Progenitor cell of endocrine pancreas (in vitro differentiated cells): ENCODE results near the gene USP17L19. TPM values are rescaled to one million over a fixed set of nuclear protein-coding genes. Genes with fewer than 3 reads are reported as not detected.
A peak's percentile ranks its signal among the peaks of the same experiment; 100 is the strongest.
"Not testable (repeated sequence)": the region's sequence is repeated elsewhere in the genome, so short reads cannot be mapped to it uniquely, and the experiment has no call there.

Experiments
- DNase-seq: peaks from one replicate; pipeline ENCODE4 v3.0.0; 2021; ENCODE audit warnings: low spot score; ENCODE audit not compliant: unreplicated experiment
- H3K27ac Mint-ChIP-seq: 2 replicates; pipeline ENCODE4 v1.8.0; 2021; ENCODE audit warnings: mild to moderate bottlenecking, moderate library complexity, mixed read lengths
- H3K27me3 Mint-ChIP-seq: 2 replicates; pipeline ENCODE4 v1.8.0; 2021; ENCODE audit warnings: mixed read lengths
- H3K36me3 Mint-ChIP-seq: 2 replicates; pipeline ENCODE4 v1.8.0; 2022; ENCODE audit warnings: mixed read lengths; ENCODE audit not compliant: insufficient read depth
- H3K4me1 Mint-ChIP-seq: 2 replicates; pipeline ENCODE4 v1.8.0; 2021; ENCODE audit warnings: low read depth, mixed read lengths
- H3K4me3 Mint-ChIP-seq: 2 replicates; pipeline ENCODE4 v1.8.0; 2021; ENCODE audit warnings: low read depth, mild to moderate bottlenecking, moderate library complexity, mixed read lengths
- H3K9me3 Mint-ChIP-seq: 2 replicates; pipeline ENCODE4 v1.8.0; 2021; ENCODE audit warnings: low read depth, mixed read lengths
- total RNA-seq: library from RNA; stranded (reverse); gene quantifications from 2 replicates; pipeline ENCODE4 v1.2.1, GENCODE V29; 2021

USP17L19 gene
- total RNA-seq, 1 donor from 2014 or later: not detected

DNA sequence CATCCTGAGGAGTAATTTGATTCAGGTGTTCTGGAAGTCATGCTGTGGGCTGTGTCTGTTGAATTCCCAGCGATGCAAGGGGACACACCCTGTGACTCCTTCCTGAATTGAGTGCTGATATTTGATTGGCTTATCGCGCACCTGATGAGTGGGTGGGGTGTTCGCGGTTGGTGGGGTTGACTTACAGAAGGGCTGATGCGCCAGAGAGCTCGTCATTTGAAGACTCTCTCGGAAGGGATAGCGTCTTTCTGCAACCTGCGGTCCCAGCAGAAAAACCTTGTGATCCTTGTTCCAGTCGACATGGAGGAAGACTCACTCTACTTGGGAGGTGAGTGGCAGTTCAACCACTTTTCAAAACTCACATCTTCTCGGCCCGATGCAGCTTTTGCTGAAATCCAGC, 9.4 kb downstream of the USP17L19 start, which contains the start of gene USP17L21:
USP17L21 (plus strand) TSS at position 301 of the 400 bp plus-strand sequence; CDS start at position 301, 0 bp downstream.
- H3K4me3 Mint-ChIP-seq, H3K36me3 Mint-ChIP-seq, DNase-seq, H3K4me1 Mint-ChIP-seq, H3K27me3 Mint-ChIP-seq, H3K27ac Mint-ChIP-seq, H3K9me3 Mint-ChIP-seq: not testable (repeated sequence)

DNA sequence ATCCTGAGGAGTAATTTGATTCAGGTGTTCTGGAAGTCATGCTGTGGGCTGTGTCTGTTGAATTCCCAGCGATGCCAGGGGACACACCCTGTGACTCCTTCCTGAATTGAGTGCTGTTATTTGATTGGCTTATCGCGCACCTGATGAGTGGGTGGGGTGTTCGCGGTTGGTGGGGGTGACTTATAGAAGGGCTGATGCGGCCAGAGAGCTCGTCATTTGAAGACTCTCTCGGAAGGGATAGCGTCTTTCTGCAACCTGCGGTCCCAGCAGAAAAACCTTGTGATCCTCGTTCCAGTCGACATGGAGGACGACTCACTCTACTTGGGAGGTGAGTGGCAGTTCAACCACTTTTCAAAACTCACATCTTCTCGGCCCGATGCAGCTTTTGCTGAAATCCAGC, 14.1 kb downstream of the USP17L19 start, which contains the start of gene USP17L22:
USP17L22 (plus strand) TSS at position 301 of the 400 bp plus-strand sequence; CDS start at position 301, 0 bp downstream.
- H3K4me1 Mint-ChIP-seq, H3K27ac Mint-ChIP-seq, H3K9me3 Mint-ChIP-seq, H3K36me3 Mint-ChIP-seq, DNase-seq, H3K4me3 Mint-ChIP-seq, H3K27me3 Mint-ChIP-seq: not testable (repeated sequence)

DNA sequence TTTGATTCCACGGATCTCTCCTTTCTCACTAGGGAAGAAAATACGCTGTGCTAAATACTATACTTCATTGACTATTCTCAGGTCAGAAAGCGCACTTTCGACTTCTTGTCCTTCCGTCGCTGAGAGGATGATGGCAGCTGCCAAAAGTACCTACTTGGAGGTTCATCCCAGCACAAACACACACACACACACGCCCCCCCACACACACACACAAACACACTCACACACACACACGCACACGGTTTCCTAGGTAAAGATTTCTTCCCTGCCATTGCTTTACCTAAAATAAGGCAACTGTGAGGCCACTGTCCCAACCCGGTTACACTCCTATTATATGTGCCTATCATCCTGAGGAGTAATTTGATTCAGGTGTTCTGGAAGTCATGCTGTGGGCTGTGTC, 18.5 kb downstream of the USP17L19 start:
- H3K27ac Mint-ChIP-seq, H3K36me3 Mint-ChIP-seq: not testable (repeated sequence)

More for the DNA sequence above, 18.5 kb downstream of the USP17L19 start:
- not testable (repeated sequence) for H3K9me3 Mint-ChIP-seq, H3K4me3 Mint-ChIP-seq, H3K27me3 Mint-ChIP-seq, H3K4me1 Mint-ChIP-seq
- peak; percentile 22 for DNase-seq

Other genes starting within 250 kb of the USP17L19 start
- not detected in 2 replicates for gene FAM90A26, start 83.0 kb upstream of the USP17L19 start, total RNA-seq
- gene USP17L10, start 42.7 kb upstream of the USP17L19 start, total RNA-seq: not detected in 2 replicates
- not detected in 2 replicates for gene USP17L11, start 38.0 kb upstream of the USP17L19 start, total RNA-seq
- not detected in 2 replicates for gene USP17L12, start 33.2 kb upstream of the USP17L19 start, total RNA-seq
- not detected in 2 replicates for gene USP17L13, start 28.5 kb upstream of the USP17L19 start, total RNA-seq
- not detected in 2 replicates for gene USP17L15, start 19.0 kb upstream of the USP17L19 start, total RNA-seq
- not detected in 2 replicates for gene USP17L17, start 9.5 kb upstream of the USP17L19 start, total RNA-seq
- not detected in 2 replicates for gene USP17L18, start 4.7 kb upstream of the USP17L19 start, total RNA-seq
- gene USP17L20, start 4.7 kb downstream of the USP17L19 start, total RNA-seq: not detected in 2 replicates
- gene USP17L21, start 9.5 kb downstream of the USP17L19 start, total RNA-seq: not detected in 2 replicates
- not detected in 2 replicates for gene USP17L22, start 14.2 kb downstream of the USP17L19 start, total RNA-seq
- gene USP17L24, start 71.8 kb downstream of the USP17L19 start, total RNA-seq: not detected in 2 replicates
- gene USP17L25, start 76.5 kb downstream of the USP17L19 start, total RNA-seq: not detected in 2 replicates
- not detected in 2 replicates for gene USP17L26, start 81.3 kb downstream of the USP17L19 start, total RNA-seq
- gene USP17L5, start 86.0 kb downstream of the USP17L19 start, total RNA-seq: not detected in 2 replicates
- gene USP17L27, start 90.8 kb downstream of the USP17L19 start, total RNA-seq: not detected in 2 replicates
- not detected in 2 replicates for gene USP17L28, start 95.5 kb downstream of the USP17L19 start, total RNA-seq
- not detected in 2 replicates for gene USP17L29, start 100.3 kb downstream of the USP17L19 start, total RNA-seq
- not detected in 2 replicates for gene USP17L30, start 109.8 kb downstream of the USP17L19 start, total RNA-seq
- not detected in 2 replicates for gene DEFB131A, start 191.0 kb downstream of the USP17L19 start, total RNA-seq